GM18502 (cell line): ENCODE results near the gene ERBB4.
"Not testable (repeated sequence)": the region's sequence is repeated elsewhere in the genome, so short reads cannot be mapped to it uniquely, and the experiment has no call there.

ENCODE experiments used
- ATAC-seq: cut with Tn5 transposase; IDR thresholded peaks from one replicate; pipeline ENCODE4 v1.9.1; 2021; ENCODE audit warnings: mild to moderate bottlenecking; ENCODE audit not compliant: unreplicated experiment, poor library complexity

ERBB4 gene

DNA sequence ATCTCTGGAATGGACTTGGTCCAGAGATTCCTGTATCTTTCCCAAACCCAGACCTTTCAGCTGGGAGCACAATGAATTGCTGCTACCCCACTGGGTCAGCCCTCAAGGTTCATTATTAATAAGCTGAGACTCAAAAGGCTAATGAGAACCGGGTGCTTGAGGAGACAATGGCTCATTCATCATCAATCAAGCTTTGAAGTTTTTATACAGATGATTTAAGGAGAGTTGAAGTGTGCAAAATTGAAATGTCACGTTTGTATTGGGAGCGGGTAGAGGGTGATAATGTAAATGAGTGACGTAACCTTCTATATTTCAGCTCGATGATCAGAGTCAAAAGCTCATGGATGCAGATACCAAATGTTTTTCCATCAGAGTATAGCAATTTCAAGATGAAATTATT lies 744.9 kb downstream of the ERBB4 start:
- ATAC-seq, result no peak

GRCh38 chr2:211789982-211790381 lies 748.6 kb downstream of the ERBB4 start:
- ATAC-seq, result no peak

GRCh38 chr2:211766689-211767088 lies 771.9 kb downstream of the ERBB4 start:
- no peak for ATAC-seq

DNA sequence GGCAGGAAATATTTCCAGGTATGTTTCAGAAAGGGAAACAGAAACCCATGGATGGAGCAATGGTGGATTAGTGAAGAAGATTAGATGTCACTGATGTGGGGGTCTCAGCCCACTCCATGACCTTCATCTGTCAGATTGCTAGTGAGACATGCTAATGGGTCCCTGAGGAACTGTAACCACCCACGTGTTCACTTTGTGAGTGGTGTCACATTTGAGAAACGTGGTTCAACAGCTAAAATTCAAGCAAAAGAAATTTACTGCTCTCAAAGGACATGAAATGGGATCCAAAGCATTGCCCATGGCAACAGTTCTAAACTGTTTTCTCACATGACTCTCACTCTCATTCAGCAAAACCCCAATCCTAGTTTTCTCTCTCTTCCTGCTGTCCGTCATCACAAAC lies 776.1 kb downstream of the ERBB4 start:
- ATAC-seq, result no peak

- no peak for ATAC-seq
These were observed 778.5 kb downstream of the ERBB4 start for GRCh38 chr2:211760103-211760502.

DNA sequence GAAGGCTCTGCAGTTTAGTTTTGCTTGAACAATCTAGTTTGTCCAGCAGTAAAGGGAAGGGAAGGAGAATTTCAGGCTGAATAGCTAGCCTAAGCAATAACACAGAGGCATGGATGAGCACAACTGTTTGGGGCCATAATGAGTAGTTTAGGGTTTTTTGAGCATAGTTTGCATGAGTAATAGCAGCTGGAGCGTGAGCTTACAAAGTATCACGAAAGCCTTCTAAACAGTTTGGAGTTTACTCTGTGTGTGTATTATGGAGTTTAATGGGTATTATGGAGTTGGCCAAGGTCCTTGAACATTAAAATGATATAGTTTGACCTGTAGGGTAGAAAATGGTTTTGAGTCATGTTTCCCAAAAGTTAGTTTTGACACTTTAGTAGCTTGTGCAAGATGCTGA lies 782.3 kb downstream of the ERBB4 start:
- ATAC-seq, result no peak

DNA sequence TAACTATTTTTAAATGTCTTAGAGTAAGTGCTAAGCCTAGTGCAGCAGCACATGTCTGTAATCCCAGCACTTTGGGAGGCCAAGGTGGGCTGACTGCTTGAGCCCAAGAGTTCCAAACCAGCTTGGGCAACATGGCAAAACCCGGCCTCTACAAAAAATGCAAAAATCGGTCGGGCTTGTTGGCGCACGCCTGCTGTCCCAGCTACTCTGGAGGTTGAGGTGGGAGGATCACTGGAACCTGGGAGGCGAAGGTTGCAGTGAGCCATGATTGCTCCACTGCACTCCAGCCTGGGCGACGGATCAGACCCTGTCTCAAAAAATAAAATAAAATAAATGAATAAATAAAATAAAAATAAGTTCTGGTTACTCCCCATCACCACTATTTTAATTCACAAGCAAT lies 783.4 kb downstream of the ERBB4 start:
- ATAC-seq, result no peak

GRCh38 chr2:211751848-211752247 lies 786.8 kb downstream of the ERBB4 start:
- no peak for ATAC-seq

DNA sequence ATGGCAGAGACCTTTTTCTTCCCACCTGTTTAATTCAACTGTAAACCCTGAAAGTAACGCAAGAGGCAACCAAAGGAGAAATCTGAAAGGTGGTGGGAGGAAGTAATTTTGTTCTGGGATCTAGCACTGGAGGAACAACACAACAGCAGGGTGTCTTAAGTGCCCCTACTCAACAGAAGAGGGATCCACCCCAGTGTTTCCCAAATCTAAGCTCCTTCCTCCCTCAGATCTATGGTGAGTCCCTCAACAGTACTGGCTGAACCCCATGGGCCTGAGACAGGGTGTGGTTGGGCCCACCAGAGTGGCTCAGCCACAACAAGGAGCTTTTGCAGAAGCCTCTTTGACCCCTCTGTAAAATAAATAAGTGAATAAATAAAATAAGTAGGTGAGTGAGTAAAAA lies 790.3 kb downstream of the ERBB4 start:
- ATAC-seq, result no peak

DNA sequence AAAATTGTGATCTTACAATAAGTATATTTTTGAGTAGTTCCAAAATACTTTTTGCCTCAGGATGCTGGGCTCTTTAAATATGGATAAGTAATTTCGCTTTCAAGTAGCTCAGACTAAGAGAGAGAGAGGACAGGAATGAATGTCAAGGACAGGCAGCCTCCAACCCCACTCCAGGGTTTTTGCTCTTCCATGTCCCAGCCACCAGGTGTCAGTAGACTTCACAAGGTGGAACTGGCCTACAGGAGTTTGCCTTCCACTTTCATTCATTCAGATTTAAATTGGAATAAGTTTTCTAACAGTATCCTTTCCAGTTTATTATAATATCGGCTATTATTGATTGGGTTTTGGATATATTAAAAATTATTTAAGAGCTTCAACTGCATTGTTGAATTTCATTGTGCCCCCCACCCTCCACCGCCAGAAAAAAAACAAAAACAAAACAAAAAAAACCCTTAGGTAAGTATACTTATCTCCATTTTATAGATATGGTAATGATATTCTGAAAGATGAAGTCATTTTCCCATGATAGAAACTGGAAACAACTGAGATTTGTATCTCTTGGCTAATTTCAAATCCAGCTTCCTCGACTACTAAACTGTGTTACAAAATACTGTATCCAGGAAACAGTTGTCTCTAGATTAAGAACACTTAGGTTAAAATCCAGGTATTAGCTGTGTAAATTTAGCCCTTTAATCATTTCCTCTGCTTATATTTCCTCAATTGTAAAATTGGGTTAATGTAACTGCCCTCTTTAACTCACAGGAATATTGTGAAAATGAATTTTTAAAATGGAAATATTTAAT lies 793.1 kb downstream of the ERBB4 start:
- peak; percentile 96 for ATAC-seq

GRCh38 chr2:211744379-211744778 lies 794.2 kb downstream of the ERBB4 start:
- no peak for ATAC-seq

DNA sequence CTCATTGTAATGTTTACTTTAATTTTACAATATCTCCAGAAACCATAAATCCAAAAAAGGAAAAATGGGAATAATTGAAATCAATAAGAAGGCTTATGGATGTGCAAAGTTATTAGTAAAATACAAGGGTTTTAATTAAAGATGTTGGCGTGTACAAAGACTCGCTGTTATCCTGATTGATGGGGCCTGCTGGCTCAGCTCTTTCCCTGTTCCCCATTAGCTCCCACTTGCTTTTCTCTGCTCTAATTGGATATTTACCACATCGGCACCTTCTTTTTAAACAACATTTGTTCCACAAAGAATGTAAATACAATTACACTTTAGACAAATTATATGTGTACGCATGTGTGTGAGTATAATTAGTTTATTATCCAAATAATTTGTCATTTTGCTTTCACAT lies 796.6 kb downstream of the ERBB4 start:
- no peak for ATAC-seq

DNA sequence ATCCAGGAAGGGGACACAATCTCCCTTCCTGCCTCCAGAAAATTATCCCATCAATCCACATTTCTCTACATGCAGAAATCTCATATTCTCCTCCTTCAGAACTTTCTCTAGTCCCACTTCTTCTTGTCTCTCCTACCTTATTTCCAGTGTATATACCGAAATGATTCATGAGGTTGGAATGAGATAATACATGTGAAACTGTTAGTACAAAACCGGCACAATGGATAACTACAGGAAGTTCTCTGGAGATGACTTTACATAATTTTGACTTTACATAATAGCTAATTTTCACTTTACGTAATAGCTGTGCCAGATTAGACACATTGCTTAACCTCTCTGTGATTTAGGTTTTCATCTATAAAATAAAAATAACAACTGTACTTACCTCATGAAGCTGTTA lies 801.3 kb downstream of the ERBB4 start:
- no peak for ATAC-seq

DNA sequence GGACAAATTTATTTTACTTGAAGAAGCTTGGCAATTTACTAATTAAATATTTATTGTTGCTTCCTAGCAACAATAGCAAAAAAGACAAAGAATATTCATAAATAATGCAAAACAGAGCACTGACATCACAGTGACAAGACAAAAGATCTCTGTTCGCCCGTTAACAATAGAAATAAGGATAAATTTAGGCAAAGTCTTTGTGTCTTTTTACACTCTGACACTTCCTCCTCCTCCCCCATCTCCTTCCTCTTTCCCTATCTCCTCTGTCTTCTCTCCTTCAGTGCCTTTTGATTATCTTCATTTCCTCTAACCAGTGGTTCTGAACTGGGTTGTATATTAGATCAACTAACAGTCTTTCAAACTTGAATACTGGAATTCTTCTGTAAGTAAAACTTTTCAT lies 808.4 kb downstream of the ERBB4 start:
- ATAC-seq, result no peak

DNA sequence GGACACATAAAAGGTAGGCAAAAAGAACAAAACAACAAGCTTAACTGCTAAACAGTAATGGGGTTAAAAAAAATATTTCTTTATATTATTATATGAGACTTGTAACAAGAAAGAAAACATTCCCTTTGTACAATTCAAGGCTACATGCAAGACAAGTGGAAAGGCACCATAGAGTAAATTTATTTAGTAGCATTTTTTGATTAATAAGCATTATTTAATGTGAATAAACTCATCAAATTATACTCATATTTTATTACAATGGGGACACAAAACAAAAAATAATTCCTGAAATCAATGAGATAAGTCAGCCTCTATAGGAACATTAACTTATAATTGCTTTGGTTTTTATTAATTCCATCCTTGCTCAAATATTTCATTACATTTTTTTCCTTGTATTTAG lies 809.2 kb downstream of the ERBB4 start:
- no peak for ATAC-seq

GRCh38 chr2:211724933-211725332 lies 813.7 kb downstream of the ERBB4 start:
- ATAC-seq, result no peak

DNA sequence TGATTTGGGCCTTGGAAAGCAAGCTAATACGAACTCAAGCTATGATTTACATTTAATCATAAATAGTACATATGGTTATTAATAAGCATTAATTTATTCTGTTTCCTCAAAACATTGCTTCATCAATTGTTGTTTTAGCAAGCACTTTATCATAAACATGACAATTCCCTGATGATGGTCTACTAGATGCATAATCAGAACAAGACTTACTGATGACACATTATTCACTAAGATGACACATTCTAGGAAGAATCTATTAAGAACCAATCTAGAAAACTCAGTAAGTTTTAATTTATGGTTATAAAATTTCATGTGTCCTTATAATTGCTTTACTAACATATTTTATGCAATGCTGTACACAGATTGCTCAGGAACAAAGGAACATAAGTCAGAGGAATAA lies 815.2 kb downstream of the ERBB4 start:
- ATAC-seq, result no peak

DNA sequence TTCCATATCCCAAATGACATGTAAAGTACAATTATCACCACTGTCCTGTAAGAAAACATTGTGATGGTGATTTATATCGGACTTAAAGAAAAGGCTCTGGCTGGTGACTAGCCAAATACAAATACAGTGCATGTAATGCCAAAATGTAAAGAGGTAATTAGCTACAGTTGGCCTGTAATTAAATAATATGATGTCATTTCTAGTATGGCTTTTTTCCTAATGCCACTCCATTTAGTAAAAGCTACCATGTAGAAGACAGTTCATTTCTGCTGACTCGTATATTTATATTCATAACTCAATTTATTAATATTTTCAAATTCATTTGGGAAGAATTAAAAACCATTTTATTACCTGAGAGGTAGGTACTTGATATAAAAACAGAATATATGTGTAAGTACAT lies 815.7 kb downstream of the ERBB4 start:
- no peak for ATAC-seq

DNA sequence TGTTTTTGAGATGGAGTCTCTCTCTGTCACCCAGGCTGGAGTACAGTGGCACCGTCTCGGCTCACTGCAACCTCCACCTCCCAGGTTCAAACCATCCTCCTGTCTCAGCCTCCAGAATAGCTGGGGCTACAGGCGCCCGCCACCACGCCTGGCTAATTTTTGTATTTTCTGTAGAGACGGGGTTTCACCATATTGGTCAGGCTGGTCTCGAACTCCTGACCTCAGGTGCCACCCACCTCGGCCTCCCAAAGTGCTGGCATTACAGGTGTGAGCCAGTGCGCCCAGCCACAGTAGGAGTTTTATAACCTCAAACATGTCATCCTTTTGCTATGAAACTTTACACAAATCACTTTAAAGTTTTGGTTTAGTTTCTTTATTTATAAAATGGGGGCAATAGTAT lies 816.7 kb downstream of the ERBB4 start:
- not testable (repeated sequence) for ATAC-seq

- no peak for ATAC-seq
These were observed 829.2 kb downstream of the ERBB4 start for GRCh38 chr2:211709389-211709788.

- no peak for ATAC-seq
These were observed 845.9 kb downstream of the ERBB4 start for GRCh38 chr2:211692689-211693088.

DNA sequence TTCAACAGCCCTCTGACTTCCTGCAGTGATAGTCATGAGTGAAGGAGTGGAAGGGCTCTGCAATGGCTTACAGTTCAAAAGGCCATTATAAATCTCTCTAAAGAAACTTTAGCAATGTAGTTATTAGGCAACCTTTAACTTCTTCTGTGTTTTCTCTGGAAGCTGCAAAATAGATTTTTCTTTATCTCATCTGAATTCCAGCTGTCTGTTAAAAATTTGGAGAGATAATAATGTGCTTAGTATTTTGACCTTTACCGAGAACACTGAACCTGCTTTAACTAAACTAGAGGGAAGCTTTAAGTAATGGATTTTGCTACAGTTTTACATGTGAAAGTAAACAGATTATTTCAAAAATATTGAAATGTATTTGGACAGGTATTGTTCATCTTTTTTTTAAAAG lies 847.9 kb downstream of the ERBB4 start:
- ATAC-seq, result no peak

DNA sequence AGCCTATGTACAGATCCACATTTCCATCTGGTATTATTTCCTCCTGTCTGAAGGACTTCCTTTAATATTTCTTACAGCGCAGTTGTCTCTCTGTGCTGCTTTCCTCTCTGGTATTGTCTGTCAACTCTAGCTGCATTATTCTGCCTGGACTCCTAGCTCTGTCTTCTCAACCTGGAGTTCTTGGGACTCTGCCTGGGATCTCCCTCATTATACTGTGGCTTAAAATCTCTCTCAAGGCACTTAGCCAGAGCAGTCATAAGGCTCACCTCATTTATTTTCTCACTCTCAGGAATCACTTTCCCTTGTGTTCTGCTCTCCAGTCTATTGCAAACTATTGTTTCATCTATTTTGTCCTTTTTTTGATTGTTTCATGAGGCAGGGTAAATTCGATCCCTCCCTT lies 850.4 kb downstream of the ERBB4 start:
- ATAC-seq, result no peak
